HG03159 (cell line): ENCODE data around the gene MFSD1.
"Not testable (repeated sequence)": the region's sequence is repeated elsewhere in the genome, so short reads cannot be mapped to it uniquely, and the experiment has no call there.

Source experiments
- ATAC-seq: cut with Tn5 transposase; IDR thresholded peaks from one replicate; pipeline ENCODE4 v1.9.1; 2021; ENCODE audit warnings: mild to moderate bottlenecking, moderate library complexity; ENCODE audit not compliant: unreplicated experiment

MFSD1 gene

GRCh38 chr3:158775426-158776410 is 26.1 kb upstream of the MFSD1 start:
- ATAC-seq, result peak; percentile 71

- ATAC-seq, result no peak
These were observed 25.3 kb upstream of the MFSD1 start for GRCh38 chr3:158776531-158776930.

GRCh38 chr3:158777161-158777873 is 24.5 kb upstream of the MFSD1 start:
- no peak for ATAC-seq

GRCh38 chr3:158780766-158781165 is 21.1 kb upstream of the MFSD1 start:
- no peak for ATAC-seq

- ATAC-seq, result no peak
These were observed 20.7 kb upstream of the MFSD1 start for GRCh38 chr3:158781191-158781590.

- no peak for ATAC-seq
These were observed 20.0 kb upstream of the MFSD1 start for GRCh38 chr3:158781849-158782248.

- no peak for ATAC-seq
These were observed 19.4 kb upstream of the MFSD1 start for GRCh38 chr3:158782283-158782989.

- ATAC-seq, result no peak
These were observed 18.8 kb upstream of the MFSD1 start for GRCh38 chr3:158783051-158783450.

GRCh38 chr3:158785972-158786371 is 15.9 kb upstream of the MFSD1 start:
- no peak for ATAC-seq

GRCh38 chr3:158788446-158788845 is 13.4 kb upstream of the MFSD1 start:
- ATAC-seq, result no peak

- ATAC-seq, result no peak
These were observed 12.3 kb upstream of the MFSD1 start for GRCh38 chr3:158789592-158789991.

GRCh38 chr3:158790901-158791589 is 10.8 kb upstream of the MFSD1 start:
- peak; percentile 68 for ATAC-seq

GRCh38 chr3:158791590-158791920 is 10.3 kb upstream of the MFSD1 start:
- not testable (repeated sequence) for ATAC-seq

GRCh38 chr3:158792709-158793108 is 9.1 kb upstream of the MFSD1 start:
- ATAC-seq, result no peak

- no peak for ATAC-seq
These were observed 7.6 kb upstream of the MFSD1 start for GRCh38 chr3:158794206-158794605.

GRCh38 chr3:158794936-158795518 is 6.8 kb upstream of the MFSD1 start:
- ATAC-seq, result peak; percentile 66

GRCh38 chr3:158801201-158801600 is 653 bp upstream of the MFSD1 start:
- ATAC-seq, result no peak

GRCh38 chr3:158802409-158803268 is 785 bp downstream of the MFSD1 start:
- ATAC-seq, result peak; percentile 45

GRCh38 chr3:158804441-158804840 is 2.6 kb downstream of the MFSD1 start:
- no peak for ATAC-seq

- no peak for ATAC-seq
These were observed 6.8 kb downstream of the MFSD1 start for GRCh38 chr3:158808697-158809096.
